Type B pancreatic cell (in vitro differentiated cells): ENCODE measurements around the gene RPS15. TPM values are rescaled to one million over a fixed set of nuclear protein-coding genes. Genes with fewer than 3 reads are reported as not detected.

ENCODE experiments used
- DNase-seq: peaks from one replicate; pipeline ENCODE4 v3.0.0; 2021; ENCODE audit warnings: mixed read lengths; ENCODE audit not compliant: unreplicated experiment; ENCODE audit errors: extremely low spot score
- H3K27ac Mint-ChIP-seq: 2 replicates; pipeline ENCODE4 v1.8.0; 2021; ENCODE audit warnings: mild to moderate bottlenecking, mixed read lengths
- H3K27me3 Mint-ChIP-seq: 2 replicates; pipeline ENCODE4 v1.8.0; 2021; ENCODE audit warnings: mixed read lengths
- H3K36me3 Mint-ChIP-seq: 2 replicates; pipeline ENCODE4 v1.8.0; 2021; ENCODE audit warnings: mixed read lengths
- H3K4me1 Mint-ChIP-seq: one replicate; pipeline ENCODE4 v1.8.0; 2021; ENCODE audit warnings: mixed read lengths; ENCODE audit not compliant: unreplicated experiment
- H3K4me3 Mint-ChIP-seq: 2 replicates; pipeline ENCODE4 v1.8.0; 2021; ENCODE audit warnings: mild to moderate bottlenecking, mixed read lengths
- H3K9me3 Mint-ChIP-seq: 2 replicates; pipeline ENCODE4 v1.8.0; 2021; ENCODE audit warnings: mixed read lengths
- total RNA-seq: library from RNA; stranded (reverse); gene quantifications from 2 replicates; pipeline ENCODE4 v1.2.1, GENCODE V29; 2021; ENCODE audit warnings: low replicate concordance
- TF ChIP-seq, protein P1 (sequence below): fragments of 200-600 bp; sonication (generic); conservative IDR thresholded peaks from 2 replicates; pipeline ENCODE4 v1.5.0; 2021; ENCODE audit warnings: antibody characterized with exemption, mild to moderate bottlenecking

RPS15 gene
- total RNA-seq, 1 donor from 2014 or later = 1,344 TPM

DNA sequence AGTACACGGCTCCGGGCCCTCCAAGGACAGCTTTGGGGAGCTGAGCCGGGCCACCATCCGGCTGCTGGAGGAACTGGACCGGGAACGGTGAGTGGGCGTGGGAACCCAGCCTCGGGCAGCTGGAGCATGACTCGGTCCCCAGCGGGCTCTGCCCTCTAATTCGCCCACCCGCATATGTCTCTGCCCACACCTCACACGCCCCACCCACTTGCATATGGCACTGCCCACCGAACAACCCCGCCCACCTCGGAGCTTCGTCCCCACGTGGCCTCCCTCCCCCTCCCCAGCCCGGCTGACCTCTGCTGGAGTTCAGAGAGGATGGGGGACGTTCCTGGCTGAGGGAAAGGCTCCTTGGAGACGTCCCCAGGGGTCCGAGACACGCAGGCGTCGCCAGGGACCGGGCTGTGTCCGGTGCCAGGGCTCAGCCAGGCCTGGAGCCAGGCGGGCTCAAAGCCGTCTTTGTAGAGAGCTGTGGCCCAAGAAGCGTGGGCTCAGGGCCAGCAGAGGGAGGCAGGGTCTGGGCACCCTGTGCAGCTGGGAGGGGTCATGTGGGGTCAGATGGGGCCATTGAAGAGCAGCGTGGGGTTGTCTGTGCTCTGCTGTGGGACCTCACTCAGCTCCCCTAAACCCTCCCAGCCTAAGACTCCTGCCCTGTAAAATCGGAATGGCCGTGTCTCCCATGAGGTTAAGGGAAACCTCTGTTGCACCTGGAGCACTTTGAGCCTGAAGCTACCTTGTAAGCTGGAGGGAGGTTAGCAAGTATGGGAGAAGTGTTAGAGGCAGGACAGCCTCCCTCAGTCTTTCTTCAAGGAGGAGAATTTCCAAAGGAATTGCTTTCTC is 15.5 kb downstream of the RPS15 start:
- Mint-ChIP-seq H3K36me3 (no peaks in the 10 kb centered on the region), H3K4me1 (peaks cover 15% of the 10 kb centered on the region), H3K27me3 (peaks cover 59% of the 10 kb centered on the region), H3K4me3 (no peak overlapping the region), H3K27ac (no peak overlapping the region), H3K9me3 (no peaks in the 10 kb centered on the region)
- TF ChIP-seq, protein P1, sequence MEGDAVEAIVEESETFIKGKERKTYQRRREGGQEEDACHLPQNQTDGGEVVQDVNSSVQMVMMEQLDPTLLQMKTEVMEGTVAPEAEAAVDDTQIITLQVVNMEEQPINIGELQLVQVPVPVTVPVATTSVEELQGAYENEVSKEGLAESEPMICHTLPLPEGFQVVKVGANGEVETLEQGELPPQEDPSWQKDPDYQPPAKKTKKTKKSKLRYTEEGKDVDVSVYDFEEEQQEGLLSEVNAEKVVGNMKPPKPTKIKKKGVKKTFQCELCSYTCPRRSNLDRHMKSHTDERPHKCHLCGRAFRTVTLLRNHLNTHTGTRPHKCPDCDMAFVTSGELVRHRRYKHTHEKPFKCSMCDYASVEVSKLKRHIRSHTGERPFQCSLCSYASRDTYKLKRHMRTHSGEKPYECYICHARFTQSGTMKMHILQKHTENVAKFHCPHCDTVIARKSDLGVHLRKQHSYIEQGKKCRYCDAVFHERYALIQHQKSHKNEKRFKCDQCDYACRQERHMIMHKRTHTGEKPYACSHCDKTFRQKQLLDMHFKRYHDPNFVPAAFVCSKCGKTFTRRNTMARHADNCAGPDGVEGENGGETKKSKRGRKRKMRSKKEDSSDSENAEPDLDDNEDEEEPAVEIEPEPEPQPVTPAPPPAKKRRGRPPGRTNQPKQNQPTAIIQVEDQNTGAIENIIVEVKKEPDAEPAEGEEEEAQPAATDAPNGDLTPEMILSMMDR = no peak
- DNase-seq = no peak

DNA sequence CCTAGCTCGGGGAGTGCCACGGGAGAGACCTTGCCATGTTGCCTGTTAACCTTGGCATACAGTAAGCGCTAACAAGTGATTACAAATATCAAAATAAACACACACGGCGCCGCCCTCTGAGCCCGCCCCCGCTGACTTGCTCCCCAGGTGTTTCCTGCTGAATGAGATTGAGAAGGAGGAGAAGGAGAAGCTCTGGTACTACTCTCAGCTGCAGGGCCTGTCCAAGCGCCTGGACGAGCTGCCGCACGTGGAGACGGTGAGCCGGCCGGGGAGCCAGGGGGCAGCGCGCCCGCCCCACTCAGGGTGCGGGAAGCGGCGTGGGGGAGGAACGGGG is 16.8 kb downstream of the RPS15 start:
- Mint-ChIP-seq H3K9me3 (no peaks in the 10 kb centered on the region), H3K36me3 (no peaks in the 10 kb centered on the region), H3K4me1 (peaks cover 9% of the 10 kb centered on the region), H3K27me3 (peaks cover 59% of the 10 kb centered on the region), H3K4me3 (no peak overlapping the region), H3K27ac (no peak overlapping the region)
- no peak for DNase-seq
- TF ChIP-seq, protein P1 = no peak

DNA sequence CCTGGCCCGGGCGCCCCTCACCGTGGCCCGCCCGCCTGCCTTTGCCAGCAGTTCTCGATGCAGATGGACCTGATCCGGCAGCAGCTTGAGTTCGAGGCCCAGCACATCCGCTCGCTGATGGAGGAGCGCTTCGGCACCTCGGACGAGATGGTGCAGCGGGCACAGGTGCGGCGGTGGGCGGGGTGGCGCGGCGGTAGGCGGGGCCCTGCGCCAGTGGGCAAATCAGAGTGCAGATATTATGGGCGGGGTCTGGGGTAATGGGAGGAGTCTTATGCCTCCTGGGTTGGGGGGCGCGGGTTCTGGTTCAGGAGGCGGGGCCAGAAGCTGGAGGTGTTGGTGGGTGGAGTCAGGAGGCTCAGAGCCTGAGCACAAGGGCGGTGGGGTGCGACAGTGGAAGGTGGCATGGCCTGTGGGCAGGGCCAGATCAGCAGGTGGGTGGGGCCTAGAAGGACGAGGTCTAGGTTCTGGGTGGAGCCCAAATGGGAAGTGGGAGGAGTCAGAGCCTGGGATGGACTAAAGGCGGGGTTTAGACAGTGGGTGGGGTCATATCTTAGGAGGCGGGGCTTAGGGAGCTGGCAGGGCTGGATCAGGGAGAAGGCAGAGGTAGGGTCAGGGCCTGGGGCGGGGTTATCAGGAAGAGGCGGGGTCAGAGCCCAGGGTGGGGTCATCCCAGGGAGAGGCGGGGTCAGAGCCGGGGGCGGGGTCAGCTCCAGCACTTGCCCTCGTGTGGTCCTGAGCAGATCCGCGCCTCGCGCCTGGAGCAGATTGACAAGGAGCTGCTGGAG is 17.3 kb downstream of the RPS15 start:
- DNase-seq = no peak
- Mint-ChIP-seq H3K4me1 (peaks cover 9% of the 10 kb centered on the region), H3K36me3 (no peaks in the 10 kb centered on the region), H3K27me3 (peaks cover 56% of the 10 kb centered on the region), H3K27ac (no peak overlapping the region), H3K9me3 (no peaks in the 10 kb centered on the region), H3K4me3 (peak overlapping the region; percentile 41)
- TF ChIP-seq, protein P1 = no peak

DNA sequence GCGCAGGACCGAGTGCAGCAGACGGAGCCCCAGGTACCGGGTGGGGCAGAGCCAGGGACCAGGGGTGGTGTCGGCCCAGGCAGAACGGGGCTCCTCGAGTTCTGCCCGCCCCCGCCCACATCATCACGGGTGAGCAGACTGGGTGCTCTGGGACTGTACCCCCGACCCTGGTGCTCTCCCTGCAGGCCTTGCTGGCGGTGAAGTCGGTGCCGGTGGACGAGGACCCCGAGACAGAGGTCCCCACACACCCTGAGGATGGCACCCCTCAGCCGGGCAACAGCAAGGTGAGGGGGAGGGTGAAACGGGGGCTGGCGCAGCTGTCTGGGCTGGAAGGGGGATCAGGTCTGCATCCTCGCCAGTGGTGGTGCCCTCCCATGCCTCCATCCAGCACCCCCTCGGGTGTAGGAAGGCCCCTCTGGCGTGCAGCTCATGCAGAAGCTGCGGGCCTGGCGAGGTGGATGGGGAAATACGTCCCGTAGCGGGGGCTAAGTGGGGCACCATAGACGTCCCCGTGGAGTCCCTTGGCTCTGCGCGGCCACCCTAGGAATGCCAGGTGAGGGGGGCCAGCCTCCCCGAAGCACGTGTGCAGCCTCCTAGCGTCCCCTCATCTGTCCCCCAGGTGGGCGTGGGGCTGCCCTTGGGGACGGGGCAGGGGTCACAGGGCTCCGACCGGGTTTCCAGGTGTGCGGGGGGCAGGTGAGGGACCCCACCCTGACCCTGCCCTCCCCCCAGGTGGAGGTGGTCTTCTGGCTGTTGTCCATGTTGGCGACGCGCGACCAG is 18.1 kb downstream of the RPS15 start:
- Mint-ChIP-seq H3K4me1 (peaks cover 4% of the 10 kb centered on the region), H3K4me3 (no peak overlapping the region), H3K27me3 (peaks cover 48% of the 10 kb centered on the region), H3K36me3 (no peaks in the 10 kb centered on the region), H3K9me3 (no peaks in the 10 kb centered on the region), H3K27ac (no peak overlapping the region)
- DNase-seq = no peak
- TF ChIP-seq, protein P1 = no peak

DNA sequence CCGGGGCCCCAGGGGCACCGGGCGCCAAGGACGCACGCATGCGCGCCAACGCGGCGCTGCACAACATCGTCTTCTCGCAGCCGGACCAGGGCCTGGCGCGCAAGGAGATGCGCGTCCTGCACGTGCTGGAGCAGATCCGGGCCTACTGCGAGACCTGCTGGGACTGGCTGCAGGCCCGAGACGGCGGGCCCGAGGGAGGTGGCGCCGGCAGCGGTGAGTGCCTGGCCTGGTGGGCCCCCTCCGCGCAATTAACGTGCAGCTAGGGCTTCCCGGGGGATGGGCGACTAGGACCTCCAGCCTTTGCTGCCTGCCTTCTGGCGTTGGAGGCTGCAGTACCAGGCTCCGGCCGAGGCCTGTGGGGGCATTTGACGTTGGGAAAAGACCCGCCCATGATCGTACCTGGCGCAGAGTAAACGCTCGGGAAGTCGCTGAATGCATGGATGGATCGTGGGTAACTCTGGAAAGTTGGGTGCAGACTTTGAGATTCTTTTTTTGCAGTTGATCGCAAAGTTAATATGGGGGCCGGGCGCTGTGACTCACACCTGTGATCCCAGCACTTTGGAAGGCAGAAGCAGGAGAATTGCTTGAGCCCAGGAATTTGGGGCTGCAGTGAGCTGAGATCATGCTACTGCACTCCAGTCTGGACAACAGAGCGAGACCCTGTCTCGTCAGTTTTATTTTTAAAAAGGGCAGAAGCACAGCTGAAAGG is 19.0 kb downstream of the RPS15 start:
- peaks cover 4% of the 10 kb centered on the region for H3K4me1 Mint-ChIP-seq
- TF ChIP-seq, protein P1 = peak; percentile 22
- H3K27me3 Mint-ChIP-seq = peaks cover 39% of the 10 kb centered on the region
- no peaks in the 10 kb centered on the region for H3K9me3 Mint-ChIP-seq
- H3K36me3 Mint-ChIP-seq = no peaks in the 10 kb centered on the region
- H3K4me3 Mint-ChIP-seq = no peak overlapping the region
- no peak overlapping the region for H3K27ac Mint-ChIP-seq
- DNase-seq = no peak
